Activated CD8-positive, alpha-beta T cell treated with anti-CD3 and anti-CD28 coated beads for 36 hours (primary cell): ENCODE measurements around the gene FAM222B. TPM values are rescaled to one million over a fixed set of nuclear protein-coding genes. Genes with fewer than 3 reads are reported as not detected.

ENCODE experiments used
- ATAC-seq: fragments of 200-7000 bp; cut with Tn5 transposase; one replicate; pipeline ENCODE4 v1.10.0; 2021; ENCODE audit warnings: mild to moderate bottlenecking, moderate library complexity
- CTCF ChIA-PET: fragments of 350-600 bp; sonication (Branson Sonifier 250); formaldehyde crosslinking; loops from one replicate; lab custom pipeline; 2021; ENCODE audit warnings: antibody characterized with exemption; lab: Charles Lee
- POLR2A ChIA-PET: fragments of 350-600 bp; sonication (Branson Sonifier 250); formaldehyde crosslinking; loops from one replicate; lab custom pipeline; 2021; ENCODE audit warnings: antibody characterized with exemption; lab: Charles Lee
- DNase-seq: peaks from one replicate; pipeline ENCODE4 v3.0.0-alpha.2; 2020
- H3K27ac Mint-ChIP-seq: one replicate; pipeline ENCODE4 v1.8.0; 2021; ENCODE audit warnings: mild to moderate bottlenecking, mixed read lengths
- H3K27me3 Mint-ChIP-seq: one replicate; pipeline ENCODE4 v1.8.0; 2021; ENCODE audit warnings: mixed read lengths
- H3K36me3 Mint-ChIP-seq: one replicate; pipeline ENCODE4 v1.8.0; 2021; ENCODE audit warnings: low read depth, mixed read lengths
- H3K4me1 Mint-ChIP-seq: one replicate; pipeline ENCODE4 v1.8.0; 2021; ENCODE audit warnings: low read depth, mixed read lengths
- H3K4me3 Mint-ChIP-seq: one replicate; pipeline ENCODE4 v1.8.0; 2021; ENCODE audit warnings: mild to moderate bottlenecking, moderate library complexity, mixed read lengths
- H3K9me3 Mint-ChIP-seq: one replicate; pipeline ENCODE4 v1.8.0; 2021; ENCODE audit warnings: mixed read lengths
- CTCF ChIP-seq: fragments of 200-600 bp; IDR thresholded peaks from one replicate; pipeline ENCODE4 v1.8.0; 2022; ENCODE audit warnings: antibody characterized with exemption, mild to moderate bottlenecking
- intact Hi-C: fragments of 100-400 bp; cut with micrococcal nuclease; formaldehyde crosslinking; loops from one replicate; pipeline ENCODE4 v1.10.0; 2022
- total RNA-seq, 2 experiments: library from RNA; stranded (reverse); gene quantifications; one replicate each; pipeline ENCODE4 v1.2.3, GENCODE V29; 2021

FAM222B gene
- total RNA-seq, 2 experiments from 2014 or later, result 14.7 to 15.2 TPM

GRCh38 chr17:28812091-28812747 is 30.4 kb downstream of the FAM222B start:
- no peaks in the 10 kb centered on the region for H3K9me3 Mint-ChIP-seq
- ATAC-seq, result peak; percentile 100
- H3K4me1 Mint-ChIP-seq, result peaks cover 43% of the 10 kb centered on the region
- DNase-seq, result peak; percentile 98
- CTCF ChIA-PET, result interaction anchor here (0.7 to 7.5 kb wide), 7 partner anchors 37 to 165 kb away, joined by 3 to 59 read pairs (median 5); partner anchors contain the start of genes DHRS13 and FLOT2
- intact Hi-C loops, result loop anchor here (5.0 to 10.0 kb wide), 3 partner anchors 63 to 483 kb away; partner anchors contain the start of genes NEK8, NUFIP2 and TLCD1
- no peak for TF ChIP-seq CTCF
- H3K36me3 Mint-ChIP-seq, result peaks cover 2% of the 10 kb centered on the region
- no peaks in the 10 kb centered on the region for H3K27me3 Mint-ChIP-seq
- POLR2A ChIA-PET, result interaction anchor here (0.8 to 1.5 kb wide), 6 partner anchors 10 to 137 kb away, joined by 3 to 4 read pairs (median 3); no protein-coding TSS in a partner anchor
- H3K27ac Mint-ChIP-seq, result peak overlapping the region; percentile 91
- H3K4me3 Mint-ChIP-seq, result peak overlapping the region; percentile 90

DNA sequence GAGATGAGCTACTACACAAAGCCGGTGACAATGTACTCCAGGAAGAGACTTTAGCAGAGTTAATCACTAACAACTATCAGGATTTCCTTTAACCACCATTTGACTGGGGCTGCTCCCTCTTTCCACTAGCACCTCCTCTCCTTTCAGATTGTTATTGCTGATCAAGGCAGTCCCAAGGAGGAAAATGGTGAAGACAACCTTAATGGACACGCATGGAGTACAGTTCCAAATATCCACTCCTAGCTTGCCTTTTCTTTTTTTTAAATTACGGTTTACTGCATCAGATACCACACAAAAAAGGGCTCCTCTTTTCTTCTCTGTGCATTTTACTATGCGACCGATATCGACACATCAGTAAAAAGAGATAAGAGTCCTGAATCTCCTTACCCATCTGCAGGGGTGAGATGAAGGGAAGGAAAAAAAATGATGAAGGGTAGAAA is 30.9 kb downstream of the FAM222B start:
- DNase-seq (no peak), ATAC-seq (no peak)
- peaks cover 3% of the 10 kb centered on the region for H3K36me3 Mint-ChIP-seq
- CTCF ChIA-PET, result interaction anchor here (0.8 to 7.5 kb wide), 10 partner anchors 15 to 165 kb away, joined by 3 to 59 read pairs (median 5); partner anchors contain the start of genes FLOT2 and TLCD1
- peak overlapping the region; percentile 65 for H3K27ac Mint-ChIP-seq
- peaks cover 42% of the 10 kb centered on the region for H3K4me1 Mint-ChIP-seq
- no peak for TF ChIP-seq CTCF
- no peaks in the 10 kb centered on the region for H3K27me3 Mint-ChIP-seq
- peak overlapping the region; percentile 90 for H3K4me3 Mint-ChIP-seq
- POLR2A ChIA-PET, result interaction anchor here (1.0 to 1.5 kb wide), 5 partner anchors 15 to 138 kb away, joined by 3 to 4 read pairs (median 3); no protein-coding TSS in a partner anchor
- intact Hi-C loops, result loop anchor here (5.0 to 10.0 kb wide), 3 partner anchors 63 to 483 kb away; partner anchors contain the start of genes NEK8, NUFIP2 and TLCD1
- no peaks in the 10 kb centered on the region for H3K9me3 Mint-ChIP-seq

- intact Hi-C loops, result loop anchor here (5.0 to 10.0 kb wide), 3 partner anchors 64 to 484 kb away; partner anchors contain the start of genes NEK8, NUFIP2 and TLCD1
- peaks cover 6% of the 10 kb centered on the region for H3K36me3 Mint-ChIP-seq
- peak overlapping the region; percentile 36 for H3K27ac Mint-ChIP-seq
- peaks cover 42% of the 10 kb centered on the region for H3K4me1 Mint-ChIP-seq
- H3K4me3 Mint-ChIP-seq, result peak overlapping the region; percentile 90
- no peaks in the 10 kb centered on the region for H3K27me3 Mint-ChIP-seq
- DNase-seq (peak; percentile 19), ATAC-seq (peak; percentile 19)
- ChIA-PET CTCF (interaction anchor here (1.1 to 7.5 kb wide), 12 partner anchors 16 to 139 kb away, joined by 3 to 59 read pairs (median 4); partner anchors contain the start of genes FLOT2 and TLCD1), POLR2A (interaction anchor here (0.6 to 1.6 kb wide), 8 partner anchors 16 to 148 kb away, joined by 3 to 5 read pairs (median 3); no protein-coding TSS in a partner anchor)
- TF ChIP-seq CTCF, result no peak
- no peaks in the 10 kb centered on the region for H3K9me3 Mint-ChIP-seq
These were observed 32.2 kb downstream of the FAM222B start for GRCh38 chr17:28810437-28810836.

DNA sequence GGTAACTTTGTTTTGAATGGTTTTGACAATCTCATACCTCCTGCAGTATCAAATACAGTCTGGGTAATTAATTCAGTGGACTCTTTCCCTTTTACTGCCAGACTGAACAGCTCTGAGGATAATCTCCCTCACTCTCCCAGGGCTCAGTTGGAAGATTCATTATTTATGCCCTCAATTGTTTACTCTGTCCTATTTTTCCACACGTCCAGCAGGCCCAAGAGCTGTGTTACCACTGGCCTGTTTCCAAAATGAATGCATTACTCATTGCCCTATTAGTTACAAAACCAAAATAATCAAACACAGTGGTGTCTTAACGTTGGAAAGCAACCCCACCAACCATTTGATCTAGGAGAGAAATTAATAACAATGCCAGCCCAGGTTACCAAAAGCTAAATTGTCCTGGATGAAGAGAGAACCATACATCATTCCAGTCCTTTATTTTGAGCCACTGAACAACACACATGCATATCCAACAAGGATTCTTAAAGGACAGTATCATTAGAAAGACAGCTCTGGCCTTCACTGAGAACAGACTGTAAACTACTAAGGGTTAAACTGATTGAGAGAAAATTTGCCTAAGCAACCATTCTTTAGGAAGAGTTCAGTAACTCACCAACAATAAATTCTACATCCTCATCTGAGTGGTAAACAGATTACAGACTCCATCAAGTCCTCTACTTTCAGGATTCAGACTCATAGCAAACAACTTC is 34.5 kb downstream of the FAM222B start:
- peaks cover 40% of the 10 kb centered on the region for H3K4me1 Mint-ChIP-seq
- H3K9me3 Mint-ChIP-seq, result no peaks in the 10 kb centered on the region
- ATAC-seq, result no peak
- H3K36me3 Mint-ChIP-seq, result peaks cover 8% of the 10 kb centered on the region
- DNase-seq, result no peak
- H3K4me3 Mint-ChIP-seq, result no peak overlapping the region
- TF ChIP-seq CTCF, result no peak
- ChIA-PET CTCF (interaction anchor here (1.0 to 7.5 kb wide), 7 partner anchors 34 to 109 kb away, joined by 3 to 59 read pairs (median 4); no protein-coding TSS in a partner anchor), POLR2A (interaction anchor here (0.8 to 1.0 kb wide), 3 partner anchors 16 to 95 kb away, joined by 3 to 4 read pairs (median 3); partner anchors contain the start of gene DHRS13)
- intact Hi-C loops, result loop anchor here (5.0 kb wide), 1 partner anchor 36 kb away; no protein-coding TSS in a partner anchor
- no peaks in the 10 kb centered on the region for H3K27me3 Mint-ChIP-seq
- H3K27ac Mint-ChIP-seq, result peak overlapping the region; percentile 55
